Stomach (tissue), 4 donors: Measurements from ENCODE around the gene MSX1.

Experiments
- POLR2A ChIP-seq, 4 donors: fragments of 450-650 bp; IDR thresholded peaks; one replicate each; pipeline ENCODE4 v1.6.1; 2016; ENCODE audit warnings: antibody characterized with exemption in 4 of 4, control low read depth in 2 of 4, mild to moderate bottlenecking in 1 of 4, moderate library complexity in 1 of 4
- POLR2AphosphoS5 ChIP-seq, 3 donors: sonication (generic); formaldehyde crosslinking; IDR thresholded peaks; one replicate each; pipeline ENCODE4 v1.6.1; 2016; ENCODE audit warnings: antibody characterized with exemption in 3 of 3
- TF ChIP-seq, protein P1 (sequence below), 7 experiments: fragments of 450-650 bp in 4 of 7; fragments of 200-600 bp in 3 of 7; sonication (generic) in 3 of 7; IDR thresholded peaks; one replicate each; pipeline ENCODE4 v1.5.1; 2016 to 2019; ENCODE audit warnings: antibody characterized with exemption in 7 of 7, control low read depth in 2 of 7, mild to moderate bottlenecking in 1 of 7

- TF ChIP-seq POLR2A (IDR thresholded peaks at IDR 0.05) = no peak
- TF ChIP-seq, protein P1, sequence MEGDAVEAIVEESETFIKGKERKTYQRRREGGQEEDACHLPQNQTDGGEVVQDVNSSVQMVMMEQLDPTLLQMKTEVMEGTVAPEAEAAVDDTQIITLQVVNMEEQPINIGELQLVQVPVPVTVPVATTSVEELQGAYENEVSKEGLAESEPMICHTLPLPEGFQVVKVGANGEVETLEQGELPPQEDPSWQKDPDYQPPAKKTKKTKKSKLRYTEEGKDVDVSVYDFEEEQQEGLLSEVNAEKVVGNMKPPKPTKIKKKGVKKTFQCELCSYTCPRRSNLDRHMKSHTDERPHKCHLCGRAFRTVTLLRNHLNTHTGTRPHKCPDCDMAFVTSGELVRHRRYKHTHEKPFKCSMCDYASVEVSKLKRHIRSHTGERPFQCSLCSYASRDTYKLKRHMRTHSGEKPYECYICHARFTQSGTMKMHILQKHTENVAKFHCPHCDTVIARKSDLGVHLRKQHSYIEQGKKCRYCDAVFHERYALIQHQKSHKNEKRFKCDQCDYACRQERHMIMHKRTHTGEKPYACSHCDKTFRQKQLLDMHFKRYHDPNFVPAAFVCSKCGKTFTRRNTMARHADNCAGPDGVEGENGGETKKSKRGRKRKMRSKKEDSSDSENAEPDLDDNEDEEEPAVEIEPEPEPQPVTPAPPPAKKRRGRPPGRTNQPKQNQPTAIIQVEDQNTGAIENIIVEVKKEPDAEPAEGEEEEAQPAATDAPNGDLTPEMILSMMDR (IDR thresholded peaks at IDR 0.05) = no peak
- no peak for TF ChIP-seq POLR2AphosphoS5 (IDR thresholded peaks at IDR 0.05)
Measured at GRCh38 chr4:4913147-4913561, 53.7 kb downstream of the MSX1 start.
